ENCODE measurements around the gene MAD2L2.

Gene MAD2L2

GRCh38 chr1:11640101-11640500 is 40.8 kb downstream of the MAD2L2 start:
- in situ Hi-C loops (cut with HindIII; ENCODE audit: low sequenced_read_pairs): loop anchor here (10.0 kb wide), 1 partner anchor 375 kb away; the partner anchor contains the start of gene MTOR

GRCh38 chr1:11639372-11639771 is 41.6 kb downstream of the MAD2L2 start:
- in situ Hi-C loops (cut with HindIII; ENCODE audit: low sequenced_read_pairs): no loop called here

GRCh38 chr1:11638121-11638520 is 42.8 kb downstream of the MAD2L2 start:
- in situ Hi-C loops (cut with HindIII; ENCODE audit: low sequenced_read_pairs): no loop called here

GRCh38 chr1:11634365-11635192 is 46.4 kb downstream of the MAD2L2 start:
- in situ Hi-C loops (cut with HindIII; ENCODE audit: low sequenced_read_pairs): no loop called here

- in situ Hi-C loops (cut with HindIII; ENCODE audit: low sequenced_read_pairs): no loop called here
These were observed 51.5 kb downstream of the MAD2L2 start for GRCh38 chr1:11629184-11630016.

- in situ Hi-C loops (cut with HindIII; ENCODE audit: low sequenced_read_pairs): no loop called here
These were observed 52.2 kb downstream of the MAD2L2 start for GRCh38 chr1:11628767-11629166.

- in situ Hi-C loops (cut with HindIII; ENCODE audit: low sequenced_read_pairs): no loop called here
These were observed 54.4 kb downstream of the MAD2L2 start for GRCh38 chr1:11626551-11626950.
